ENCODE data around the gene RIPK4. TPM values are rescaled to one million over a fixed set of nuclear protein-coding genes. Genes with fewer than 3 reads are reported as not detected.

RIPK4 gene
- total and polyA plus RNA-seq, 7 experiments from 2014 or later, result 0.24 to 2.2 (median 0.41) TPM; not detected in 1

DNA sequence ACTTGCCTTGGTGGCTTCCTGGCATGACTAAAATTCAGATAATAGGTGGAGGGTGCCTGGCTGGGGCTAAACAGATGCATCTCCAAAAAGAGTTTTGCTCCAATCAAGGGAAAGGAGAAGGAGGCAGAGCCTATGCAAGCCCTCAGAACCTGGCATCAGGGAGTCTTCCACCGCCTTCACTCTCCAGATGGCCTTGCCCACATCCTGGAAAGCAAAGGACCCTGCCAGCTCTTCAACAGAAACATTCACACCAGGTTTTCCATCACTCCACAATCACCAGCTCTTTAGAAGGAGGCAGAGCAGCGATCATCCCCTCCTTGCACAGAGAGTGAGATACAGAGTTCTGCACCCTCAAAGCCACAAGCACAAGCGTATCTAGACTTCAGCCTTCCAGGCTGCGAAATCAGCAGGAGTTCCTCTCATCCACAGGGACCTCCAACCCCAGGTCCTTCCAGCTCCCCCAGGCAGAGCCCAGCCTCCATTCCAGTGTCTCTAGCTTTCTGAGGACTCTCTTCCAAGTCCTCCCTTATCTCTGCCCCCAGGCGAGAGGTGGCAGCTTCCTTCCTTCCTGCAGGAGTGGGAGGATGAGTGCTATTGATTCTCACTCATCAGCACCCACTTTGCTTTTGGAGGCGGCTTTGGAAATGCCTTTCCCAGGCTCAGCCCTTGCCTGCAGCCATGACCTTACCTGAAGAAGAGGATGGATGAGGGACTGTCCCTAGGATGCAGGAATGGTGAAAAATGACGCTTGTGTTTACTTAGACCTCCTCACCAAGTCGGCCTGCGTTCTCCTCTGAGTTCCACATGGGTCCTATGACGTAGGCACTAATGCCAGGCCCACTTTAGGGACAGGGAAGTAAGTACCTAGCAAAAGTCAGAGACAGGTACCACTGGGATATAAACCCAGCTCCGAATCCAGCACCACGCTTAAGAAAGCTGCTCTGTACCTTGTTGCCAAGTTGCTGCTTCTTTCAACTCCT lies 75.4 kb downstream of the RIPK4 start:
- no peak overlapping the region for H3K27ac Mint-ChIP-seq
- CTCF ChIA-PET, result no interaction called here
- Histone ChIP-seq H3K27me3 (ENCODE audit: control insufficient read depth in 2 of 2, insufficient read depth in 2 of 2, low read length in 2 of 2) (no peaks in the 10 kb centered on the region), H3K27ac (ENCODE audit: low read depth, low read length) (no peak overlapping the region), H3K4me3 (ENCODE audit: low read length) (no peak overlapping the region), H3K9me3 (ENCODE audit: control insufficient read depth in 2 of 3, low read length in 3 of 3) (no peaks in the 10 kb centered on the region), H3K4me1 (ENCODE audit: control insufficient read depth in 2 of 2, insufficient read depth in 2 of 2, low read length in 2 of 2) (no peaks in the 10 kb centered on the region), H3K36me3 (ENCODE audit: control insufficient read depth in 2 of 3, insufficient read depth in 3 of 3, low read length in 3 of 3) (no peaks in the 10 kb centered on the region)
- H3K4me3 Mint-ChIP-seq, result no peak overlapping the region
- peaks cover 0 to 2% (median 0%) of the 10 kb centered on the region in 7 donors for H3K4me1 Mint-ChIP-seq
- POLR2A ChIA-PET, result no interaction called here
- ATAC-seq (no peak), DNase-seq (no peak)
- intact Hi-C loops (cut with micrococcal nuclease), result no loop called here
- H3K9me3 Mint-ChIP-seq, result peaks cover 0 to 3% (median 0%) of the 10 kb centered on the region in 11 donors
- peaks cover 0 to 24% (median 20%) of the 10 kb centered on the region in 5 donors for H3K27me3 Mint-ChIP-seq
- H3K36me3 Mint-ChIP-seq, result peaks cover 0 to 3% (median 0%) of the 10 kb centered on the region in 5 donors

Small RNAs within 50 kb of the gene (microRNA-seq; reads per million reads assigned to microRNA genes)
- not detected for gene MIR6814 (ENCODE audit: borderline microRNAs expressed)

Other genes starting within 250 kb of the RIPK4 start
- gene PRDM15, start 112.3 kb upstream of the RIPK4 start, total RNA-seq, result 10 to 100 TPM in 4 of 5 experiments, 1 to 10 TPM in 1; 10.0 to 20.1 (median 15.9) TPM
- gene PRDM15, start 112.3 kb upstream of the RIPK4 start, polyA plus RNA-seq, result 1 to 10 TPM; 1.3 to 2.0 TPM
- gene C2CD2, start 187.0 kb upstream of the RIPK4 start, total RNA-seq, result 10 to 100 TPM in 4 of 5 experiments, 1 to 10 TPM in 1; 7.1 to 14.8 (median 14.0) TPM
- 1 to 10 TPM; 2.8 to 4.9 TPM for gene C2CD2, start 187.0 kb upstream of the RIPK4 start, polyA plus RNA-seq
- 100 to 1,000 TPM in 2 of 5 experiments, 10 to 100 TPM in 3; 16.8 to 137 (median 25.2) TPM for gene ZBTB21, start 243.3 kb upstream of the RIPK4 start, total RNA-seq
- 1 to 10 TPM; 4.3 to 9.7 TPM for gene ZBTB21, start 243.3 kb upstream of the RIPK4 start, polyA plus RNA-seq